Stomach (tissue), 4 donors: ENCODE data around the gene GNPTAB.

Experiments
- CTCF ChIP-seq, 7 experiments: fragments of 450-650 bp in 4 of 7; fragments of 200-600 bp in 3 of 7; sonication (generic) in 3 of 7; IDR thresholded peaks; one replicate each; pipeline ENCODE4 v1.5.1; 2016 to 2019; ENCODE audit warnings: antibody characterized with exemption in 7 of 7, control low read depth in 2 of 7, mild to moderate bottlenecking in 1 of 7
- POLR2A ChIP-seq, 4 donors: fragments of 450-650 bp; IDR thresholded peaks; one replicate each; pipeline ENCODE4 v1.6.1; 2016; ENCODE audit warnings: antibody characterized with exemption in 4 of 4, control low read depth in 2 of 4, mild to moderate bottlenecking in 1 of 4, moderate library complexity in 1 of 4
- POLR2AphosphoS5 ChIP-seq, 3 donors: sonication (generic); formaldehyde crosslinking; IDR thresholded peaks; one replicate each; pipeline ENCODE4 v1.6.1; 2016; ENCODE audit warnings: antibody characterized with exemption in 3 of 3

- TF ChIP-seq CTCF (IDR thresholded peaks at IDR 0.05), result no peak
- TF ChIP-seq POLR2A (IDR thresholded peaks at IDR 0.05), result no peak
- TF ChIP-seq POLR2AphosphoS5 (IDR thresholded peaks at IDR 0.05), result no peak
Observed at GRCh38 chr12:101764051-101764792, 66.5 kb downstream of the GNPTAB start.
